ENCODE measurements around the gene TSFM.

Gene TSFM

GRCh38 chr12:57844709-57845477 is 62.3 kb downstream of the TSFM start:
- H3K4me3 ChIP-seq (ENCODE audit: low read depth, low read length), result peak overlapping the region; percentile 99
- no peak for TF ChIP-seq CTCF (IDR thresholded peaks at IDR 0.05; ENCODE audit: borderline replicate concordance, insufficient read depth, low read depth, low read length)

GRCh38 chr12:57845478-57846284 is 63.1 kb downstream of the TSFM start:
- no peak for TF ChIP-seq CTCF (IDR thresholded peaks at IDR 0.05; ENCODE audit: borderline replicate concordance, insufficient read depth, low read depth, low read length)
- H3K4me3 ChIP-seq (ENCODE audit: low read depth, low read length), result peak overlapping the region; percentile 99

- peak overlapping the region; percentile 99 for H3K4me3 ChIP-seq (ENCODE audit: low read depth, low read length)
- TF ChIP-seq CTCF (IDR thresholded peaks at IDR 0.05; ENCODE audit: borderline replicate concordance, insufficient read depth, low read depth, low read length), result no peak
These were observed 63.6 kb downstream of the TSFM start for GRCh38 chr12:57846285-57846576.

- peak within 1 kb of the TSS; percentile 99 for H3K4me3 ChIP-seq (ENCODE audit: low read depth, low read length)
- 0 out of 2 replicates have a peak, but pooled peaks have one; percentile 4 for TF ChIP-seq CTCF (IDR thresholded peaks at IDR 0.05; ENCODE audit: borderline replicate concordance, insufficient read depth, low read depth, low read length)
These were observed 64.2 kb downstream of the TSFM start, which contains the start of gene CTDSP2 for GRCh38 chr12:57846577-57847319. TSS of gene CTDSP2 (minus strand) at chr12:57846729. CDS start at chr12:57846435, 294 bp downstream.
